ENCODE data around the gene DNAJC16.

DNA sequence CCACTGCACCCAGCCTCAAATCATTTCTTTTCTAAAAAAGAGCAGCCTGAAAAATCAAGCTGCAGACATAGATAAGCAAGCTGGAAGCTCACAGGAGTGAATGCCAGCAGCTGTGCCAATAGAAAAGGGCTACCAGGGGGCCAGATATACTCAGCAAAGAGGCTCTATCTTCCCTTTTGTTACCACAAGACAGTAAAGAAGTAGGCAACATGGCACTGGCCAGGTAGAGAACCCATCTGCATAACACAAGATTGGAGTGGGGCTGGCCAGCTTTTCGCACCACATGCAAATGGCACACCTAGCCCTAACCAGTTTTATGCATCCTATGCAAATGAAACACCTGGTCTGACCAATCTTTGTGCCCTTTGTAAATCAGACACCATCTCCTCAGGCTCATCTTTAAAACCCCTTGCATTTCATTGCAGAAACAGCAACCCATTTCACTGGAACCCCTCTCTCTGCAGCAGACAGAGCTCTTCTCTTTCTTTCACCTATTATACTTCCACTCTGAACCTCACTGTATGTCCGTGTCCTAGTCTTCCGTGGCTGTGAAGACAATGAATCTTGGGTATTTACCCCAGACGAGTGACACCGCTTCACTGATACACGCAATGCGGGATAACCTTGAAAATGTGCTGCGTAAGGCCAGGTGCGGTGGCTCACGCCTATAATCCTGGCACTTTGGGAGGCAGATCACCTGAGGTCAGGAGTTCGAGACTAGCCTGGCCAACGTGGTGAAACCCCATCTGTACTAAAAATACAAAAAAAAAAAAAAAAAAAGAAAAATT is 17.8 kb upstream of the DNAJC16 start:
- TF ChIP-seq, protein P1, sequence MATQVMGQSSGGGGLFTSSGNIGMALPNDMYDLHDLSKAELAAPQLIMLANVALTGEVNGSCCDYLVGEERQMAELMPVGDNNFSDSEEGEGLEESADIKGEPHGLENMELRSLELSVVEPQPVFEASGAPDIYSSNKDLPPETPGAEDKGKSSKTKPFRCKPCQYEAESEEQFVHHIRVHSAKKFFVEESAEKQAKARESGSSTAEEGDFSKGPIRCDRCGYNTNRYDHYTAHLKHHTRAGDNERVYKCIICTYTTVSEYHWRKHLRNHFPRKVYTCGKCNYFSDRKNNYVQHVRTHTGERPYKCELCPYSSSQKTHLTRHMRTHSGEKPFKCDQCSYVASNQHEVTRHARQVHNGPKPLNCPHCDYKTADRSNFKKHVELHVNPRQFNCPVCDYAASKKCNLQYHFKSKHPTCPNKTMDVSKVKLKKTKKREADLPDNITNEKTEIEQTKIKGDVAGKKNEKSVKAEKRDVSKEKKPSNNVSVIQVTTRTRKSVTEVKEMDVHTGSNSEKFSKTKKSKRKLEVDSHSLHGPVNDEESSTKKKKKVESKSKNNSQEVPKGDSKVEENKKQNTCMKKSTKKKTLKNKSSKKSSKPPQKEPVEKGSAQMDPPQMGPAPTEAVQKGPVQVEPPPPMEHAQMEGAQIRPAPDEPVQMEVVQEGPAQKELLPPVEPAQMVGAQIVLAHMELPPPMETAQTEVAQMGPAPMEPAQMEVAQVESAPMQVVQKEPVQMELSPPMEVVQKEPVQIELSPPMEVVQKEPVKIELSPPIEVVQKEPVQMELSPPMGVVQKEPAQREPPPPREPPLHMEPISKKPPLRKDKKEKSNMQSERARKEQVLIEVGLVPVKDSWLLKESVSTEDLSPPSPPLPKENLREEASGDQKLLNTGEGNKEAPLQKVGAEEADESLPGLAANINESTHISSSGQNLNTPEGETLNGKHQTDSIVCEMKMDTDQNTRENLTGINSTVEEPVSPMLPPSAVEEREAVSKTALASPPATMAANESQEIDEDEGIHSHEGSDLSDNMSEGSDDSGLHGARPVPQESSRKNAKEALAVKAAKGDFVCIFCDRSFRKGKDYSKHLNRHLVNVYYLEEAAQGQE (IDR thresholded peaks at IDR 0.05; ENCODE audit: insufficient read depth in 1 of 2, low read depth in 2 of 2, low read length in 2 of 2), result no peak
- no peak for TF ChIP-seq TAF1 (IDR thresholded peaks at IDR 0.05; ENCODE audit: borderline replicate concordance, insufficient read depth, low read length)
- no peak for TF ChIP-seq POLR2AphosphoS5 (IDR thresholded peaks at IDR 0.05; ENCODE audit: low read depth, low read length)

Data from PFSK-1 (cell line).